Lung microvascular endothelial cell (primary cell): ENCODE measurements around the gene RPGR. TPM values are rescaled to one million over a fixed set of nuclear protein-coding genes. Genes with fewer than 3 reads are reported as not detected.

Experiments used
- DNase-seq, 2 donors: peaks; one replicate each; pipeline versions ENCODE4 v3.0.0 to v3.0.0-alpha.2; 2010; ENCODE audit warnings: low read depth in 2 of 2
- total RNA-seq: library from RNA; depleted of rRNA; stranded (reverse); fragments of >200 nt; gene quantifications from 2 replicates; pipeline ENCODE4 v1.2.1, GENCODE V29; 2014

The RPGR gene, protein sequence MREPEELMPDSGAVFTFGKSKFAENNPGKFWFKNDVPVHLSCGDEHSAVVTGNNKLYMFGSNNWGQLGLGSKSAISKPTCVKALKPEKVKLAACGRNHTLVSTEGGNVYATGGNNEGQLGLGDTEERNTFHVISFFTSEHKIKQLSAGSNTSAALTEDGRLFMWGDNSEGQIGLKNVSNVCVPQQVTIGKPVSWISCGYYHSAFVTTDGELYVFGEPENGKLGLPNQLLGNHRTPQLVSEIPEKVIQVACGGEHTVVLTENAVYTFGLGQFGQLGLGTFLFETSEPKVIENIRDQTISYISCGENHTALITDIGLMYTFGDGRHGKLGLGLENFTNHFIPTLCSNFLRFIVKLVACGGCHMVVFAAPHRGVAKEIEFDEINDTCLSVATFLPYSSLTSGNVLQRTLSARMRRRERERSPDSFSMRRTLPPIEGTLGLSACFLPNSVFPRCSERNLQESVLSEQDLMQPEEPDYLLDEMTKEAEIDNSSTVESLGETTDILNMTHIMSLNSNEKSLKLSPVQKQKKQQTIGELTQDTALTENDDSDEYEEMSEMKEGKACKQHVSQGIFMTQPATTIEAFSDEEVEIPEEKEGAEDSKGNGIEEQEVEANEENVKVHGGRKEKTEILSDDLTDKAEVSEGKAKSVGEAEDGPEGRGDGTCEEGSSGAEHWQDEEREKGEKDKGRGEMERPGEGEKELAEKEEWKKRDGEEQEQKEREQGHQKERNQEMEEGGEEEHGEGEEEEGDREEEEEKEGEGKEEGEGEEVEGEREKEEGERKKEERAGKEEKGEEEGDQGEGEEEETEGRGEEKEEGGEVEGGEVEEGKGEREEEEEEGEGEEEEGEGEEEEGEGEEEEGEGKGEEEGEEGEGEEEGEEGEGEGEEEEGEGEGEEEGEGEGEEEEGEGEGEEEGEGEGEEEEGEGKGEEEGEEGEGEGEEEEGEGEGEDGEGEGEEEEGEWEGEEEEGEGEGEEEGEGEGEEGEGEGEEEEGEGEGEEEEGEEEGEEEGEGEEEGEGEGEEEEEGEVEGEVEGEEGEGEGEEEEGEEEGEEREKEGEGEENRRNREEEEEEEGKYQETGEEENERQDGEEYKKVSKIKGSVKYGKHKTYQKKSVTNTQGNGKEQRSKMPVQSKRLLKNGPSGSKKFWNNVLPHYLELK
- 29.2 and 44.8 TPM in 2 replicates for total RNA-seq

- DNase-seq: peak; percentile 95 to 97
Observed at GRCh38 chrX:38327007-38327774, at the start of gene RPGR. RPGR (minus strand) TSS chrX:38327509; CDS start chrX:38327367, 142 bp downstream.

- DNase-seq: no peak
Observed at GRCh38 chrX:38376747-38377146, 49.4 kb upstream of the RPGR start.

GRCh38 chrX:38375891-38376290 is 48.6 kb upstream of the RPGR start:
- peak; percentile 19 to 43 for DNase-seq

DNA sequence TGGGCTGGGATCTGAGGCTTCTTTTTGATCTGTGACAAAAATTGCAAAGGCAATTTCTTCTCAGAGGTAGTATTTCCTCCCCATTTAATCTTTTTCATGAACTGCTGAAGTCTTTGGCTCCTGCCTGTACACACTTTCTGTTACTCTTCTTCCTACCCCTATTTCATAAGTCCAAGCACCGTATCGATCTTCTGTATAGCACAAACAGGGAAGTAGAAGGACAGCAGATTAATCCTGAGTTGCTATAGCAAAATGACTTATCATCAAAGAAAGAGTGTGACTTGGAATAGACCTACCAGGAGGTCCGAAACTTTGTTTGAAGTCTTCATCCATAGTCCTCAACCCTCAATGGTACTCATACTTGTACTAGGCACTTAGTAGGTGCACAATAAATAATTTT is 47.1 kb upstream of the RPGR start:
- no peak for DNase-seq

DNA sequence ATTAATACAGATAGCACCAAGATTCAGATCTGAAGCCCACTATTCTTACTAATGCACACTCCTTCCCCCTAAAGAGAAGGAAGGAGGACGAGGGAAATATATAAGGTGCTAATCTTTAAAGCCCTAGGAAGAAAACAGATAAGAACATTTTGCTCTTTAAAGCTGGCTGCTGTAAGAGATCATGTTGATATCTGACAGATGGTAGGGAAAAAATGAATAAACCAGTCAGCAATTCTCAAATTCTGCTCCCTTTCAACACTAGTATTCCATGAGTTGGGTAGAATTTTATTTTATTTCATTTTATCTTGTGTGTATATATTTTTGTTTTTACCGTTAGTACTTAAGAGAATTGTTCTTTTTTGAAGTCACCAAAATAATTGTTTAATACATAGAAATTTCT is 44.3 kb upstream of the RPGR start:
- DNase-seq: no peak

- DNase-seq: peak in 1 of 2 donors; percentile 3
Observed at GRCh38 chrX:38368774-38369173, 41.5 kb upstream of the RPGR start.

- no peak for DNase-seq
Observed at GRCh38 chrX:38365954-38366353, 38.6 kb upstream of the RPGR start.

DNA sequence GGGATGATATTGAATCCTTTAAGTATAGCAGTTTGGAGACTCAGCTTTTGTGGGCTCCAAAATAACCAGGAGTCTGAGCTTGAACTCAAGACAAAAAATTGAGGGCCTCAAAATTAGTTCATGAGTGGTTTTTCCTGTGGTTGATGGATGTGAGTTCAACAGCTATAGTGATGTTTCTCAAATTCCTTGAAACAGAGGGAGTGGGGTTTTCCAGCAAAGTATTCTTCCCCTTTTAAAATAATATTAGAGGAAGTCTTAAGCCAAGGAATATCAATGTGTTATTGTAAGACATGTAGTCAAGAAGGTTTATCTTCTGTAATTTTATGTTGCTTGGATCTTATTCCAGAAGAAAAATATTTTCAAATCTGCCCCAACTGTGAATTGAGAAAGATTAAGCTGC is 35.7 kb upstream of the RPGR start:
- DNase-seq: no peak

DNA sequence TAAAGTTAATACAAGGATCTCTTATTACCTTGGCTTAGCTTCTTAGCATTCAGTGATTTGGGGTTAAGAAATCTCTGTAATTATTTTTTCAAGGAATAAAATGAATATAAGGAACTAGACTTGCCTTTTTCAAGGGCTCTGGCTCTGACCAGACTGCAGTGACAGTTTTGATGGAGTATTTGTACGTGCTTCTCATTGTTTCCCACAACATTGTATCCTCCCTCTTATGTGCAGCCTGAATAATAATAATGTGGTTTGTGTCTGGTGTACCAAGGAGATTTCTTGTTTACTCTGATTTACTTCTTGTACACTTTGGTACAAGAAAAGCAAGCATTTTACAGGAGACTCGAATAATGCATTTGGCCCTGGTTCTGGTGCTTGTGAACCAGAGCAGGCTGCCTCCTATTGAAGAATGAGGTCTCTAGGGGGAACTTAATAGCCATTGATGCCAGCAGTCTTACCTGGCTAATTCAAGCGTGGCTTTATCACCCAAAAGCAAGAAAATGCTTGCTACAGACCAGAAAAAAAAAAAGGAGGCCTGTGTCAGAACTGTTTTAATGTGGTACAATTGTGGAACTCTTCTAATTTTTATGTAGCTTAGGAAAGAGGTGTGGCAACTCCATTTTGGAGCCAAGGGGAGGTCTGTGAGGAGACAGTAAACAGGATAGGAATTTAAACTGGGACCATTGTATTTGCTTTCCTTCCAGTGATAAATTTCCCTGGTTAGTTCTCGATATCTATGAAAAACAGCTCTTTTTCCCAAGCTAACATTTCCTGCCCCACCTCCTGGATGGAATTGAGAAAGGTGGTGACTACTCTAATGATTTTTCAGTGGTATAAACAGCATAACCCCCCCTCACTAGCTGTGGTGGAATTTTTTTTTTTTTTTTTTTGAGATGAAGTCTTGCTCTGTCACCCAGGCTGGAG is 30.7 kb upstream of the RPGR start:
- peak; percentile 69 to 83 for DNase-seq

GRCh38 chrX:38356401-38356800 is 29.1 kb upstream of the RPGR start:
- no peak for DNase-seq

DNA sequence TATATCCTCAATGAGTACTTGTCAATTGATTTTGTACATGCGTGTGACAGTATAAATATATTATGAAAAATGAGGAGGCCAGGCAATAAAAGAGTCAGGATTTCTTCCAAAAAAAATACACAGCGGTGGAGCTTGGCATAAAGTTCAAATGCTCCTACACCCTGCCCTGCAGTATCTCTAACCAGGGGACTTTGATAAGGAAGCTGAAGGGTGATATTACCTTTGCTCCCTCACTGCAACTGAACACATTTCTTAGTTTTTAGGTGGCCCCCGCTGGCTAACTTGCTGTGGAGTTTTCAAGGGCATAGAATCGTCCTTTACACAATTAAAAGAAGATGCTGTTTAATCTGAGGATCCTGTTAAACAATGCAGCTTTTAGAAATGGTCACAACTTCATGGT is 25.1 kb upstream of the RPGR start, which contains the start of gene OTC:
Gene OTC (plus strand): TSS at position 243 of the 400 bp plus-strand sequence. CDS start 93 bp downstream, at position 336.
- peak in 1 of 2 donors; percentile 6 for DNase-seq

DNA sequence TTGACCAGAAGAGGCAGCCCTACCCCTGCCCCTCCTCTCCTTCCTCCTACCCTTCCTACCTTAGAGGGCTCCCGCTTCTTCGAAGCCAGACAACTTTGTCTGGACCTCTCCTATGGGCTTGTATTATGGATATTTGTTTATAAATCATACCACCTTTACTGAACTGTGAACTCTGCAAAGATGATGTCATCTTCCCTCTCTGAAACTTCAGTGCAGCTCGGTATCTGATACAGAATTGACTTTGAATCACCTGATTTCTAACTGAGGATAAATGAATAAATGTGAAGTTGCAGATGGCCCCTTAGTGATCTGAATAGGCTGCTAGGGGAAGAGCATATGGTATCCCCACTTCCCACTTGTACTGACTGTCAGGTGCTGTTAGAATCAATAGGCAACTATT is 24.0 kb upstream of the RPGR start:
- no peak for DNase-seq

GRCh38 chrX:38347136-38347535 is 19.8 kb upstream of the RPGR start:
- peak; percentile 30 to 89 for DNase-seq

DNA sequence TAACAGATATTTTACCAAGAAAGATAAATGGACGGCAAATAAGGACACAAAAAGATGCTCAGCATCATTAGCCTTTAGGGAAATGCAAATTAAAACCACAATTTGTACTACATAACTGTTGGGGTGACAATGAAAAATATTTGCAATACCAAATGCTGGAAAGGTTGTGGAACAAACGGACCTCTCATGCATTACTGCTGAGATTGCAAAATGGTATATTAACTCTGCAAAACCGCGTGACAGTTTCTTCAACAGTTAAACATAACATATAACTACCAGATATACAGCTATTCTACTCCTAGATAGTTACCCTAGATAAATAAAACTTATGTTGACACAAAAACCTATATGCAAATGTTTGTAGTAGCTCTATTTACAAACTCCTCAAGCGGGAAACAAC is 18.8 kb upstream of the RPGR start:
- DNase-seq: no peak

- DNase-seq: no peak
Observed at GRCh38 chrX:38342853-38343778, 15.8 kb upstream of the RPGR start.

GRCh38 chrX:38341442-38341841 is 14.1 kb upstream of the RPGR start:
- no peak for DNase-seq

DNA sequence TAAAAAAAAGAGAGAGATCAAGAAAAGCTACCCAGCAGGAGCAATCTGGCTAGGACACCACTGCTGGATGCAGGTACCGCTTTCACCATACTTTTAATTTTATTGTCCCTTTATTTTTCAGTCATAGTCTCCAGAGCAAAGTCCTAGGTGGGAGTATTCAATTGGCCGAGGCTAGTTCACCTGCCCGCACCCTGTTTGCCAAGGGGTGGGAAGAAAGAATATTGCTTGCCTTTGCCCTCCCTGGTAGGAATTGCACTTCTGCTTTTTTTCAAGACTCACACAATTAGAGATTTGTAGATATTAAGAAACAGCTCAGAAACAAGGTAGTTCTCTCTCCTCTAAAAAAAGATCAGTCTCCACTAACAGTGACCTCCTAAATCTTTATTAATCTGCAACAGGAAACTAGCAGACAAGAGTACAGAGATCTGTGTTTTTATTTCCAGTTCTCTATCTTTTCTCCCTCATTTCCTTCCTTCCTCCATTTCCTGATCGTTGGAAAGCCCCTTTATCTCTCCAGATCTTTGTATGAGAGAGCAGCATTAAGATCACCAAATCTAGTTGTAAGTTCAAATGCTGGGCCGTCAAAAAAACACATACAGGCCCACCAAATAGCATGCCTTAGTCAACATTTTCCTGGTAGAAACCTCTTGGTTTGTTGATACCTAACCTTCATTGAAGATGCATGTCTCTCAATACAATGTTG is 9.4 kb upstream of the RPGR start:
- DNase-seq: peak in 1 of 2 donors; percentile 59

DNA sequence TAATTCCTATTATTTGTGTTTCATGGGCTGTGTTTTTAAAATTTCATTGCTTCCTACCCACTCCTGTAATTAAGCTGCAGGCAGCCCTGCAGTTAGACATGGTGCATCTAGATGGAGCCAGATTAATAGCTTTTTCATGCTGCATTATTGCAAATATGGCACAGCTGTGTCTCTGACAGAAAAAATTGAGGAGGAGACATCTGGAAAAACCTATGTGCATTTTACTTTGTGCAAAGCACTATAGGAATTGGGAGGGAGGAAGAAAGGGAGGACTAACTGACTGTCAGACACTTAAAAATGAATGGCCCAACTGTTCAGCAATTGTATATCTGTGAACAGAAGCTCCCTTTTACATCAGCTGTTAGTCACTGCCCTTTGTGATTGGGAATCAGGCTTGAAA is 8.1 kb upstream of the RPGR start:
- DNase-seq: peak; percentile 12 to 65
